ENCODE results near the gene EFNA2. TPM values are rescaled to one million over a fixed set of nuclear protein-coding genes. Genes with fewer than 3 reads are reported as not detected.

Gene EFNA2
- total RNA-seq, 1 experiment from 2014 or later: 11.4 TPM

DNA sequence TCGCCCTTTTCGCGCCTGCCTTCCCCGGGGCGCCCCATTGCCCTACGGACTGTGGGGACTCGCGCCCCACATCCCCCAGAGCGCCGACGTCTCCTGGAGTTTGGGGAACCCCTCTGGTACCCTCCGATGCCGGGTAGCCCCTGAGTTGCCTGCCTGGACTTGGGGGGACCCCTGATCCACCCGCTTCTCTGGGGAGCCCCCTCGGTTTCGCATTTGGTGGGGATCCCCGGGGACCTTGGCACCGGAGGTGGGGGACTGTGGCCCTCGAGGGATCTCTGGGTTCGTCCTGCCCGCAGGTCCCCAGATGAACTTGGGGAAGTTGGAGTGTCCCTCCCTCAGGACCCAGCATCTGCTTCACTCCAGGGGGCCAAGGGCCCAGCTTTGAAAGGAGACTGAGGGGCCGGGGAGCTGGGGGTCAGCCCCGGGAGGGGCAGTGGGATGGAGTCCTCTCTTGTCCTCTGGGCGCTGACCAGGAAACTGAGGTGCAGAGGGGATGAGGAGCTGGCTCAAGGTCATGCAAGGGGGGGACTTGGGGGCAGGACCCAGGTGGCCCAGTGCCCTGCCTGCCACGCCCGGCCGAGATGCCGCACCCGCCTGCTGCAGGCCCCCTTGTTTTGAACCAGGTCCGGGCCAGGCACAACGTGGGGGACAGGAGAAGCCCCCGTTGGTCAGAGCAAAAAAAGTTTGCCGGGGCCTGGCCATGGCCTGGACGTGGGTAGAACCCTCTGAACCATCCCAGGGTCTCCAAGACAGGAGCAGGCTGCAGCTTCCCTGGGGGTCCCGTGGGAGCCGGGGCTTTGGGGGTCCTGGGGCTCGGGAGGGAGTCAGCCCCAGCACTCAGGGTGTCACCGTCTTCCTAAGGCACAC, 1.0 kb downstream of the EFNA2 start:
- ATAC-seq (no peak), DNase-seq (ENCODE audit: low spot score) (no peak)
- Mint-ChIP-seq H3K36me3 (no peaks in the 10 kb centered on the region), H3K9me3 (no peaks in the 10 kb centered on the region), H3K4me3 (peak overlapping the region; percentile 74), H3K27ac (no peak overlapping the region), H3K27me3 (ENCODE audit: low read depth) (peaks cover 19% of the 10 kb centered on the region), H3K4me1 (peaks cover 13% of the 10 kb centered on the region)
- POLR2A ChIA-PET: no interaction called here
- CTCF ChIA-PET: interaction anchor here (0.5 to 2.1 kb wide), 4 partner anchors 21 to 158 kb away, joined by 3 to 8 read pairs (median 4); no protein-coding TSS in a partner anchor
- TF ChIP-seq ZNF219 (CRISPR knock-in tag; IDR thresholded peaks at IDR 0.05; ENCODE audit: borderline replicate concordance) (0 out of 2 replicates have a peak, but pooled peaks have one; percentile 21), MYBL2 (CRISPR knock-in tag; IDR thresholded peaks at IDR 0.05) (no peak)
- TF ChIP-seq, protein P1, sequence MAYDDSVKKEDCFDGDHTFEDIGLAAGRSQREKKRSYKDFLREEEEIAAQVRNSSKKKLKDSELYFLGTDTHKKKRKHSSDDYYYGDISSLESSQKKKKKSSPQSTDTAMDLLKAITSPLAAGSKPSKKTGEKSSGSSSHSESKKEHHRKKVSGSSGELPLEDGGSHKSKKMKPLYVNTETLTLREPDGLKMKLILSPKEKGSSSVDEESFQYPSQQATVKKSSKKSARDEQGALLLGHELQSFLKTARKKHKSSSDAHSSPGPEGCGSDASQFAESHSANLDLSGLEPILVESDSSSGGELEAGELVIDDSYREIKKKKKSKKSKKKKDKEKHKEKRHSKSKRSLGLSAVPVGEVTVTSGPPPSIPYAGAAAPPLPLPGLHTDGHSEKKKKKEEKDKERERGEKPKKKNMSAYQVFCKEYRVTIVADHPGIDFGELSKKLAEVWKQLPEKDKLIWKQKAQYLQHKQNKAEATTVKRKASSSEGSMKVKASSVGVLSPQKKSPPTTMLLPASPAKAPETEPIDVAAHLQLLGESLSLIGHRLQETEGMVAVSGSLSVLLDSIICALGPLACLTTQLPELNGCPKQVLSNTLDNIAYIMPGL (CRISPR knock-in tag; IDR thresholded peaks at IDR 0.05): peak; percentile 3; the same call in 1 of the 2 replicates

DNA sequence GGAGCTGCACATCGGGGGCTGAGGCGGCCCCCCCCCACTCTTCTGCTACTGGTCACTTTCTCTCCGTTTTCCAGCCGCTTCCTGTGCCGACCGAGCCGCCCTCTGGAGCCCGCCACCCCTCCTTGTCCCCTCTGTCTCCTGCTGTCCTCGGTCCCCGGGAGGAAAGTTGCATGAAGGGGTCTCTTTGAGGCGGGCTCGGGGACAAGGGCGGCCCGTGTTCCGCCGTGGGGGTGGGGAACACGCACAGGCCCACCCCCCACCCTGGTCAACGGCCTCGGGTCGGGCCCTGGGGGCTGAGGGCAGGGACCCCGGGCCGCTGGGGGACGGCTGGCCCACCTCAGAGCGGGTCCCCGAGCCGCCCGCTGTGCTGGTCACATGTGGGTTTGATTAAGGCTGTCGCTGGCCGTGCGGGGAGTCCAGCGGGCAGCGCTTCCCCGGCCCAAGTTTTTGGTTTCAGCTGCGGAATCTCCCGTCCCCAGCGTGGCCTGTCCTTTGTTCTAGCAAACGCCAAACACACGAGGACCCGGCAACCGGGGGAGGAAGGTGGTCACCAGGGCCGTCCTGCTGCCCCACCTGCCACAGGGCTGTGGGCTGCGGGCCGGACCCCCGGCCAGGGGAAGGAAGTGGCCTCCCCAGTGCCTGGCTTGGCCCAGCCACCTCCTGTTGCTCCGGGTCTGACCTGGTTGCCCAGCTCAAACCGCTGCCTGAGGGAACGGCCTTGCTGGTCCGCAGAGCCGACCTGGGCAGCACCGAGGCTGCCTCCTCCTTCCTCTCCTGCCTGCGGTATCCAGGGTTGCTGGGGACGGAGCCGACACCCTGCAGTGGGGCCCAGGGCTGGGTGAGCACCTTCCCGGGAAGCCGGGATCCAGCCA, 1.9 kb downstream of the EFNA2 start:
- ChIA-PET CTCF (interaction anchor here (0.5 to 2.1 kb wide), 4 partner anchors 11 to 157 kb away, joined by 3 to 8 read pairs (median 4); no protein-coding TSS in a partner anchor), POLR2A (no interaction called here)
- Mint-ChIP-seq H3K9me3 (no peaks in the 10 kb centered on the region), H3K27me3 (ENCODE audit: low read depth) (peaks cover 19% of the 10 kb centered on the region), H3K36me3 (no peaks in the 10 kb centered on the region), H3K27ac (no peak overlapping the region), H3K4me1 (peaks cover 13% of the 10 kb centered on the region), H3K4me3 (peak overlapping the region; percentile 18; the same call in 1 of the 2 replicates)
- DNase-seq (ENCODE audit: low spot score) (no peak), ATAC-seq (no peak)
- TF ChIP-seq ZNF138 (CRISPR knock-in tag; conservative IDR thresholded peaks at IDR 0.05) (no peak), RELA (CRISPR knock-in tag; IDR thresholded peaks at IDR 0.05; ENCODE audit: borderline replicate concordance) (no peak), ZBTB21 (CRISPR knock-in tag; IDR thresholded peaks at IDR 0.05; ENCODE audit: borderline replicate concordance) (no peak)
- TF ChIP-seq, protein P2, sequence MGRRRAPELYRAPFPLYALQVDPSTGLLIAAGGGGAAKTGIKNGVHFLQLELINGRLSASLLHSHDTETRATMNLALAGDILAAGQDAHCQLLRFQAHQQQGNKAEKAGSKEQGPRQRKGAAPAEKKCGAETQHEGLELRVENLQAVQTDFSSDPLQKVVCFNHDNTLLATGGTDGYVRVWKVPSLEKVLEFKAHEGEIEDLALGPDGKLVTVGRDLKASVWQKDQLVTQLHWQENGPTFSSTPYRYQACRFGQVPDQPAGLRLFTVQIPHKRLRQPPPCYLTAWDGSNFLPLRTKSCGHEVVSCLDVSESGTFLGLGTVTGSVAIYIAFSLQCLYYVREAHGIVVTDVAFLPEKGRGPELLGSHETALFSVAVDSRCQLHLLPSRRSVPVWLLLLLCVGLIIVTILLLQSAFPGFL (CRISPR knock-in tag; IDR thresholded peaks at IDR 0.05; ENCODE audit: borderline replicate concordance): no peak
- TF ChIP-seq, protein P3, sequence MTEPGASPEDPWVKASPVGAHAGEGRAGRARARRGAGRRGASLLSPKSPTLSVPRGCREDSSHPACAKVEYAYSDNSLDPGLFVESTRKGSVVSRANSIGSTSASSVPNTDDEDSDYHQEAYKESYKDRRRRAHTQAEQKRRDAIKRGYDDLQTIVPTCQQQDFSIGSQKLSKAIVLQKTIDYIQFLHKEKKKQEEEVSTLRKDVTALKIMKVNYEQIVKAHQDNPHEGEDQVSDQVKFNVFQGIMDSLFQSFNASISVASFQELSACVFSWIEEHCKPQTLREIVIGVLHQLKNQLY (CRISPR knock-in tag; IDR thresholded peaks at IDR 0.05): no peak
- TF ChIP-seq, protein P4, sequence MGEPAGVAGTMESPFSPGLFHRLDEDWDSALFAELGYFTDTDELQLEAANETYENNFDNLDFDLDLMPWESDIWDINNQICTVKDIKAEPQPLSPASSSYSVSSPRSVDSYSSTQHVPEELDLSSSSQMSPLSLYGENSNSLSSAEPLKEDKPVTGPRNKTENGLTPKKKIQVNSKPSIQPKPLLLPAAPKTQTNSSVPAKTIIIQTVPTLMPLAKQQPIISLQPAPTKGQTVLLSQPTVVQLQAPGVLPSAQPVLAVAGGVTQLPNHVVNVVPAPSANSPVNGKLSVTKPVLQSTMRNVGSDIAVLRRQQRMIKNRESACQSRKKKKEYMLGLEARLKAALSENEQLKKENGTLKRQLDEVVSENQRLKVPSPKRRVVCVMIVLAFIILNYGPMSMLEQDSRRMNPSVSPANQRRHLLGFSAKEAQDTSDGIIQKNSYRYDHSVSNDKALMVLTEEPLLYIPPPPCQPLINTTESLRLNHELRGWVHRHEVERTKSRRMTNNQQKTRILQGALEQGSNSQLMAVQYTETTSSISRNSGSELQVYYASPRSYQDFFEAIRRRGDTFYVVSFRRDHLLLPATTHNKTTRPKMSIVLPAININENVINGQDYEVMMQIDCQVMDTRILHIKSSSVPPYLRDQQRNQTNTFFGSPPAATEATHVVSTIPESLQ (CRISPR knock-in tag; IDR thresholded peaks at IDR 0.05): no peak

DNA sequence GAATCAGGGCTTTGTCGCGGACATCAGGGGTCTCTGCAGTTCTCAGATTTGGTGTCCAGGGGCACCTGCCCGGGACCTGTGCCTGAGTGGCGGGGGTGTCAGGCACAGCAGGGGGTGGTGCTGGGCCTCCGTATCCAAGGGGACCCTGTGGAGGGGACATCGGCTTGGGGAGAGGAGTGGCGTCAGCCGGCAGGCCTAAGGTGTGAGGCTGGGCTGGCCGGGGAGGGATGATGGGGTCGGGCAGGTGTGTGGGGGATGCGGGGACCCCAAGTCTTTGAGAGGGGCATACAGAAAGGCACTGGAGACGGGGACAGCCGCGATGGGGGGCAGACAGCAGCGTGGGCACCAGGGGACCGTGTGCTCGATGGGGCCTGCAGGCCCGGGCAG, 2.5 kb downstream of the EFNA2 start:
- H3K4me3 Mint-ChIP-seq: no peak overlapping the region
- no peaks in the 10 kb centered on the region for H3K36me3 Mint-ChIP-seq
- H3K27me3 Mint-ChIP-seq (ENCODE audit: low read depth): peaks cover 19% of the 10 kb centered on the region
- DNase-seq (ENCODE audit: low spot score) (no peak), ATAC-seq (no peak)
- POLR2A ChIA-PET: no interaction called here
- CTCF ChIA-PET: interaction anchor here (2.1 kb wide), 1 partner anchor 22 kb away, joined by 8 read pairs; no protein-coding TSS in a partner anchor
- no peaks in the 10 kb centered on the region for H3K9me3 Mint-ChIP-seq
- no peak overlapping the region for H3K27ac Mint-ChIP-seq
- peaks cover 11% of the 10 kb centered on the region for H3K4me1 Mint-ChIP-seq
- TF ChIP-seq SP1 (CRISPR knock-in tag; conservative IDR thresholded peaks at IDR 0.05) (no peak), SMAD3 (CRISPR knock-in tag; IDR thresholded peaks at IDR 0.05; ENCODE audit: borderline replicate concordance) (no peak), NR3C1 (CRISPR knock-in tag; conservative IDR thresholded peaks at IDR 0.05; ENCODE audit: low read depth) (no peak), ZNF138 (CRISPR knock-in tag; conservative IDR thresholded peaks at IDR 0.05) (no peak)
- TF ChIP-seq, protein P5, sequence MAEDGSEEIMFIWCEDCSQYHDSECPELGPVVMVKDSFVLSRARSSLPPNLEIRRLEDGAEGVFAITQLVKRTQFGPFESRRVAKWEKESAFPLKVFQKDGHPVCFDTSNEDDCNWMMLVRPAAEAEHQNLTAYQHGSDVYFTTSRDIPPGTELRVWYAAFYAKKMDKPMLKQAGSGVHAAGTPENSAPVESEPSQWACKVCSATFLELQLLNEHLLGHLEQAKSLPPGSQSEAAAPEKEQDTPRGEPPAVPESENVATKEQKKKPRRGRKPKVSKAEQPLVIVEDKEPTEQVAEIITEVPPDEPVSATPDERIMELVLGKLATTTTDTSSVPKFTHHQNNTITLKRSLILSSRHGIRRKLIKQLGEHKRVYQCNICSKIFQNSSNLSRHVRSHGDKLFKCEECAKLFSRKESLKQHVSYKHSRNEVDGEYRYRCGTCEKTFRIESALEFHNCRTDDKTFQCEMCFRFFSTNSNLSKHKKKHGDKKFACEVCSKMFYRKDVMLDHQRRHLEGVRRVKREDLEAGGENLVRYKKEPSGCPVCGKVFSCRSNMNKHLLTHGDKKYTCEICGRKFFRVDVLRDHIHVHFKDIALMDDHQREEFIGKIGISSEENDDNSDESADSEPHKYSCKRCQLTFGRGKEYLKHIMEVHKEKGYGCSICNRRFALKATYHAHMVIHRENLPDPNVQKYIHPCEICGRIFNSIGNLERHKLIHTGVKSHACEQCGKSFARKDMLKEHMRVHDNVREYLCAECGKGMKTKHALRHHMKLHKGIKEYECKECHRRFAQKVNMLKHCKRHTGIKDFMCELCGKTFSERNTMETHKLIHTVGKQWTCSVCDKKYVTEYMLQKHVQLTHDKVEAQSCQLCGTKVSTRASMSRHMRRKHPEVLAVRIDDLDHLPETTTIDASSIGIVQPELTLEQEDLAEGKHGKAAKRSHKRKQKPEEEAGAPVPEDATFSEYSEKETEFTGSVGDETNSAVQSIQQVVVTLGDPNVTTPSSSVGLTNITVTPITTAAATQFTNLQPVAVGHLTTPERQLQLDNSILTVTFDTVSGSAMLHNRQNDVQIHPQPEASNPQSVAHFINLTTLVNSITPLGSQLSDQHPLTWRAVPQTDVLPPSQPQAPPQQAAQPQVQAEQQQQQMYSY (CRISPR knock-in tag; IDR thresholded peaks at IDR 0.05): no peak
- TF ChIP-seq, protein P6, sequence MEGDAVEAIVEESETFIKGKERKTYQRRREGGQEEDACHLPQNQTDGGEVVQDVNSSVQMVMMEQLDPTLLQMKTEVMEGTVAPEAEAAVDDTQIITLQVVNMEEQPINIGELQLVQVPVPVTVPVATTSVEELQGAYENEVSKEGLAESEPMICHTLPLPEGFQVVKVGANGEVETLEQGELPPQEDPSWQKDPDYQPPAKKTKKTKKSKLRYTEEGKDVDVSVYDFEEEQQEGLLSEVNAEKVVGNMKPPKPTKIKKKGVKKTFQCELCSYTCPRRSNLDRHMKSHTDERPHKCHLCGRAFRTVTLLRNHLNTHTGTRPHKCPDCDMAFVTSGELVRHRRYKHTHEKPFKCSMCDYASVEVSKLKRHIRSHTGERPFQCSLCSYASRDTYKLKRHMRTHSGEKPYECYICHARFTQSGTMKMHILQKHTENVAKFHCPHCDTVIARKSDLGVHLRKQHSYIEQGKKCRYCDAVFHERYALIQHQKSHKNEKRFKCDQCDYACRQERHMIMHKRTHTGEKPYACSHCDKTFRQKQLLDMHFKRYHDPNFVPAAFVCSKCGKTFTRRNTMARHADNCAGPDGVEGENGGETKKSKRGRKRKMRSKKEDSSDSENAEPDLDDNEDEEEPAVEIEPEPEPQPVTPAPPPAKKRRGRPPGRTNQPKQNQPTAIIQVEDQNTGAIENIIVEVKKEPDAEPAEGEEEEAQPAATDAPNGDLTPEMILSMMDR (IDR thresholded peaks at IDR 0.05): no peak
- TF ChIP-seq, protein P3 (CRISPR knock-in tag; IDR thresholded peaks at IDR 0.05): no peak

Data from WTC11 (cell line).